GM15510 (cell line): ENCODE measurements around the gene CCDC28B.
A peak's percentile ranks its signal among the peaks of the same experiment; 100 is the strongest.

ENCODE experiments used
- POLR2A ChIP-seq: IDR thresholded peaks from 3 replicates; pipeline ENCODE4 v1.6.1; 2011; ENCODE audit warnings: borderline replicate concordance; ENCODE audit not compliant: insufficient read length; ENCODE audit errors: extremely low read depth

Gene CCDC28B

DNA sequence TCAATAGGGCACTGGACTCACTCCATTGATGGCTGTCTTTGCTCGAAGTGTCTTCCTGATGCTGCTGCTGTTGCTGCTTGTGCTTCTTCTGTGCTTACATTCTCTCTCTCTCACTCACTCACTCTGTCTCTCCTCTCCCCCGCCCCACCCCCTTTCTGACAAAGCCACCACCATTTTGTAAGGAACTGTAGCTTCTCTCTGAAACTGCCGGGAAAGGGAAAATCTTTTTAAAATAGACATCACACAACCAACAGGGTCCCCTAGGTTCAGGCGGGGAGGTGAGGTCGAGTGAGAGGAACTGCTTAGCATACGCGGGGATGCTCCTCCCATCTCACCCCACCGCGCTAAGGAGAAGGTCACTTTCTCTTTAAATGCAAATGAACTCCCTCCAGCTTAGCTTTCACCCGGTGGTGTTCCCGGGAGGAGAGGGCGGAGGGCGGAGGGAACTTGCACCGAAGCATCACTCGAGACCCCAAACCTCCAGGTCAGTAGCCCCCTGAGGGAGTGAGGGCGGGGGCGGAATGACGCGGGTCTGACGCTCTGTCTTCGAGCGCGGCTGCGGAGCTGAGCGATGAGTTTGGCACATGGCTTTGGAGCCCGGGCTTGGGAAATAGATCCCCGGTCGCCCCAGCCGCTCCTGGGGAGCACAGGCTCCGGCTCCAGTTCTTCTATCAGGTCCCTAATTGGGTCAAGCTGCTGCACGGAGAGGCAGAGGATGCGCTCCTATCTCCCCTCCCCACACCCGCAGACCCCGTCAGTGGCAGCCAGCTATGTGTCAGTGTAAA, at the start of gene CCDC28B:
Gene CCDC28B, plus strand, starts transcription at position 370 of the 785 bp plus-strand sequence. CDS start 1,341 bp downstream, outside the sequence.
- TF ChIP-seq POLR2A: peak; percentile 15

DNA sequence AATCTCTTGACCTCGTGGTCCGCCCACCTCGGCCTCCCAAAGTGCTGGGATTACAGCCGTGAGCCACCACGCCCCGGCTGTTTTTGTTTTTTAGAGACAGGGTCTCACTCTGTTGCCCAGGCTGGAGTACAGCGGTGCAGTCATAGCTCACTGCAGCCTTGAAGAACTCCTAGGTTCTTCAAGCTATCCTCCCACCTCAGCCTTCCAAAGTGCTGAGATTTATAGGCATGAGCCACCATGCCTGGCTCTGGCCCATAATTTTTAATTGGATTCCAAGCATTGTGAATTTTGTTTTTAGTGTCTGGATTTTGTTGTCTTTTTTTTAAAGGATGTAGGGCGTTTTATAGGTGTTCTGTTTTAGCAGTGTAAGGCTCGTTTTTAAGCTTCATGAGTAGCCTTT, 49.5 kb upstream of the CCDC28B start:
- no peak for TF ChIP-seq POLR2A

DNA sequence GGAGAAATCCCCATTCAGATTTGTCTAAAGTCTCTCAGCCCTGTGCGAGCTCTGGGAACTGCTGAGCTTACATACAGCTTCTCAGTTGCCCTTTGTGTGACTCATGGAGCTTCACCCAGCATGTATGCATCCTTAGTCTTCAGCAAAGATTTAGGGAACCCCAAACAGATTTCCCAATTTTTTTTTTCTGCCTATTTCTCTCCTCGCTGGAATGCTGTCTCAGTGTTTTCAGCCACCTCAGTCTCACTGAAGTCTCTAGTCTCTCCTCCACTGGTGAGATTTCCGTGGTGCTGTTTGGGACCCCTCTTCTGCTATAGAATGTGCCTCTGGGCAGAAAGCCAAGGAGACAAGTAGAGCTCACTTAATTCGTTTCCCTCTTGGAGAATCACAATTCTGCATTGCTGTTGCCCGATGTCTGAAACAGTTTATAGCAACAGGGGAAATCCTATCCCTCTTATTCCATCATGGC, 49.0 kb upstream of the CCDC28B start:
- TF ChIP-seq POLR2A: no peak

DNA sequence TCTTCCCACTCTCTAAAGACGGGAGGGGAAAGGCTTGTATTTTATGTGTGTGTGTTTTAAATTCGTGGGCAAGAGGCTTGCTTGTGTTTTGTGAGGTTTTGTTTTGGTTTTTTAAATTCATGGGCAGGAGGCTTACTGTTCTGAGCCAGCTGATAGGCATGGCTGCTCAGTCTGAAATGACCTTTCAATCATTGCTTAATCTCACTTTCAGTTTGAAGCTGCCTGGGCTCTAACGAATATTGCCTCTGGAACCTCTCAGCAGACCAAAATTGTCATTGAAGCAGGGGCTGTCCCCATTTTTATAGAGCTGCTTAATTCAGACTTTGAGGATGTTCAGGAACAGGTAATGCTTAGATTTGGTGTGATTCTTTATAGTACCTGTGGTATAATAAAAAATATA, 41.2 kb upstream of the CCDC28B start:
- TF ChIP-seq POLR2A: no peak

DNA sequence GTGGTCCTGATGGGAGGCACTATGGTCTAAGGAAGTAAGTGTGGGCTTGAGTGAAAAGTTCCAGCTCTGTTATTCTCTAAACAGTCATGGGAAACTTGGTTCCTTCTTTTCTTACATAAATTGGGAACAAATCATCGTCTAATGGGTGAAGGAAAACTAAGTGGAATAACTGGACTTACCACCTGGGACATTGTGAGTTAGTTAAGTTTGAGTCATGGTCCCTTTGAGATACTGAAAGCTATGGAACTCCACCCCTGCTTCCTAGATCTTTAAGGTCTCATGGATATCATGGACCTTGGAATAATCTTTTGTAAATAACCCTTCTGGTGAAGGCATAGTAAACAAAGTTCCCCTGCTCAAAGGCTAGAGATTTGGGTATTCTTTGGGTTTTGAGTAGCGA, 37.0 kb upstream of the CCDC28B start:
- no peak for TF ChIP-seq POLR2A

DNA sequence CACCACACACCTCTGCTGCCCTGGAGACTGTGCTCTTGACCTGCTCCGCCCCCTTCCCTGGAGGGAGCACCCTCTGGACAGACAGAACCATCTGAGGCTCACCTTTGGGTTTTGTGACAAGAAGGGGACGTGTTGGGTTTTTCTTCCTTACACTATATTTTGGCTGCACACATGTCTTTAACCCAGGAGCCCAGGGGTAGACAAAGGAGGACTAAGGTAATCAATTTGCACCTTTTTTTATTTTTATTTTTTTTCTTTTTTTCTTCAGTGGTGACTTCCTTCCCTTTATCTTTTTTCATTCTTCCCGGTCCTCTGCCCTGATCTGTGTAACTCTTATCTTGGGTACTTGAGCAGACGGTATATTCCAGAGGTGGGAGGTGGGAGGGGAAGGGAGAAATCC, 29.4 kb upstream of the CCDC28B start:
- no peak for TF ChIP-seq POLR2A

DNA sequence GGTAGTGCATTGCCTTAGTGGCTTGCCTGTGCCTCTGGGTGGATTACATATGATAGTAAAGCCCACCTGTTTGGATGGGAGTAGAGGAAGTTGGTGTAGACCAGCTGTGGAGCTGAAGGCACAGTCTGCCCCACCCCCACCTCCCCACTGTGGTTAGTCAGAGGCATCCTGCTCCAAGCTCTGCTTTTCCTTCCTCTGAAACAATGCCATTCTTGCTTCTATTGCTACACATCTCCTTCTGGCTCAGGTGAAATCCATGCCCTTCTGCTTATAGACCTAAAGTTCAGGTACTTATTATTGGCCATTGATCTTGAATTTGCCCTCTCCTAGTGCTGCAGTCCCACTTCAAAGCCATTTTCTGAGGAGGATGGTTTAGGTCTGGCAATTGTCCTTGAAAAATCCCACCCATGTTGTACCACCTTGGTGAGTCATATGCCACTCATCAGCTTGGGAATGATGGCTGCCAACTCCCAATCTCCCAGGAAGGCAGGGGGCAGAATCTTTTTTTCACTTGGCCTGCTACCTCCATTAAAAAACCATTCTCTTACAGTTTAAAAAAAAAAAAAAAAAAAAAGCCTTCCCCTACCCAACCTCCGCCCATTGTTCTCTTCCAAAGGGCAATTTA, 27.7 kb upstream of the CCDC28B start:
- no peak for TF ChIP-seq POLR2A

DNA sequence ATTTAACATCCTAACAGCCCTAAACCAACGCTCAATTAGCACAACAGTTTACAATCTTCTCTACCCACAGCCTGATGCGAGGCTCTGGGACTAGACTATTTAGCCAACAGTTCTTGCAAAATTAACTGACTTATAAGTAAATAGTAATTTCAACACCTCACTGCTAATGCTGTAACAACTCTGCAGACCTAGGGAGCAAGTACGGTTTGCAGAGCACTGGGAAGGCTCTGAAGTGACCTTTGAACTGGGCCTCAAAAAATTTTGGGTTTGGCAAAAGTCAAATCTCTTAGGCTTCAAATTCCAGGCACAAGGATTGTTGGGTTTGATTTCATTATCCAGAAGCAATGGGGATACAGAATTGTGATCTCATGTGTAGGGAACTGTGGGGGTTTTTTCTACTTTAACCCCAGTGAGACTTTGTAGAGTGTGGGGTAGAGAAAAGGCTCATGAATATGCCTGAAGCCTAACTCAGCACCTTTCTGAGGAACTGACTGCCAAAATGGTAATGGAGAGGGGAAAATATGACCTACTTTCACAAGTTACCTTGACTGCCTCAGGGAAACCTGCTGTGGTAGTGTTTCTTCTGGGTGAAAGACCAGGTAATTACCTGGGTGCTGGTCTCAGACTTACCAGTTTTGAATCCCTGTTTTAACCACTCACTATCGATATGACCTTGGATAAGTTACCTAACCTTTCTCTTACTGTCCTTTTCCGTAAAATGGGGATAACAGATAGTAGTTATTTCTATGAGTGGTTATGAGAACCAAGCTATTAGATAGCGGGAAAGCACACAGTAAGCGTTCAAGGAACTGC, 21.8 kb upstream of the CCDC28B start:
- no peak for TF ChIP-seq POLR2A

DNA sequence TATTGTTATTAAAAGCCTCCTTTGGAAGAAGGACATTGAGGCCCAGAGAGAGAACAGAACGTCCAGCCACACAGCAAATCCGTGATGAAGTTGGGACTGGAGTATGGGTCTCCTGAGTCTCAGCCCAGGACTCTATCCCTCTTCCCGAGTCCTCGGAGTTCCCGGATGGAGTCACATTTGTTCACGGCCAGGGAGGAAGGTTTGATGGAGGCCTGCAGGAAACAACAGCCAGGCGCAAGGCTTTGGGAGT, 21.3 kb upstream of the CCDC28B start:
- no peak for TF ChIP-seq POLR2A

DNA sequence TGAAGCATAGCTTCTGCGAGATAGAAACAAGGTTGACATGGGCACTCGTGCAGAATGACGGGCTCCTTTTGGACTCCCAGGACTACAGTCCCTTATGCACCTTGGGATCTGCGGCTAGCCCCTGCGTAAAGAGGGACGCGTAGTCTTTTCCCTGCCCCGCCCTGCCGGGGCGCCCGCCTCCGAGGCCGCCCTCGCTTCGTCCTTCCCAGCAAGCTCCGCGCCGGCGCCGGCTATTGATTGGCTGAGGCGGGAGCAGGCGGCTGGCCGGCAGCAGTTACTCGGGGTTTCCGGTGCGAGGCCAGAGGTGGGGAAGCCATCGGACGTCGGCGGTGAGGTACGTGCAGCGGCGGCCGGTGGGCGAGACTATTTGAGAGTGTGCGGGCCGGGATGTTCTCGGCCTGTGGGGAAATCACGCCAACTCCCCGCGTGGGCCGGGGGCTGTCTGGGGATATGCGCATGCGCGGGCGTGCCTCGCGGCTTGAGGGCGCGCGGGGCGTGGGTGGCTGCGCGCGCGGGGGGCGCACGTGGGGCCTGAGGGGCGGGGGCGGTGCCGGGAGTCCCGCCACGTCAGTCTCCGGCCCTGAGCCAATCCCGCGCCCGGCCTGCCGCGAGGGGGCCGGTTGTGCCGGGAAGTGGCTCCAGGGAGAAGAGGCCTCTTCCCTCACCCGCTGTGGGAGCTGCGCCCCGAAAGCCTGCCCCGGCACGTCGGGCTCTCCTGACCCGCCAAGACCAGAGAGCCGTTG, 20.8 kb upstream of the CCDC28B start, which contains the start of gene TXLNA:
Gene TXLNA, plus strand, starts transcription at position 233 of the 743 bp plus-strand sequence. CDS start 671 bp downstream, outside the sequence.
- TF ChIP-seq POLR2A: peak; percentile 93

DNA sequence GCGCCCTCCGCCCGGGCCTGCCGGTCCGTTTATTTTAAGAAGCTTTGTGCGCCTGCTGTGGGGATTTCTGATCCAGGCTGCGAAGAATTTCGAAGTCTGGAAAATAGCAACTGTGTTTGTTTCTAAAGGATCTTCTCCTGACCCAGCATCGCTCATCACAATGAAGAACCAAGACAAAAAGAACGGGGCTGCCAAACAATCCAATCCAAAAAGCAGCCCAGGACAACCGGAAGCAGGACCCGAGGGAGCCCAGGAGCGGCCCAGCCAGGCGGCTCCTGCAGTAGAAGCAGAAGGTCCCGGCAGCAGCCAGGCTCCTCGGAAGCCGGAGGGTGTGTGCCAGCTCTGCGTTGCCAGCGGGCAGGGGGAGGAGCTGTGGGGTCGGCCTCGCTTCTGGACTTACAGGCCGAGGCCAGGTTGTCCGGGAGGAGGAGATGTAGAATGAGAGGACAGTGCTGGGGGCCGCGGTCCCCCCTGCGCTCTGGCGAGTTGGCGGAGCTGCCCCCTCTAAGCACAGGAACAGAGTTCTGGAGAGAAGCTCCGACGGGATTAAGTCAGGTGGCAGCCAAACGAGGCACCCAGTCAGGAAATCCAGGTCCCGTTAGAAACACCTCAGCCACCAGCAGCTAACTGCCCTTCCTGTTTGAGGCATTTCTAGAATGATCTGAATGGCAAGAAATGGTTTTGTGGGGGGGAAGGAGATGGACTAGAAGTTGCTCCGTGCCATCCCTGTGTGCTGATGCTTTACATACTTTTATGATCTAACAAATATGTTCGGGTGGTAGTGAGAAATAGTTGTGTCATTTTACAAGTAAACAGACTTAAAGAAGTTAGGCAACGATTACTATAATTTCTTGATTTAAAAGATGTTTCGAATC, 20.0 kb upstream of the CCDC28B start:
- TF ChIP-seq POLR2A: no peak

DNA sequence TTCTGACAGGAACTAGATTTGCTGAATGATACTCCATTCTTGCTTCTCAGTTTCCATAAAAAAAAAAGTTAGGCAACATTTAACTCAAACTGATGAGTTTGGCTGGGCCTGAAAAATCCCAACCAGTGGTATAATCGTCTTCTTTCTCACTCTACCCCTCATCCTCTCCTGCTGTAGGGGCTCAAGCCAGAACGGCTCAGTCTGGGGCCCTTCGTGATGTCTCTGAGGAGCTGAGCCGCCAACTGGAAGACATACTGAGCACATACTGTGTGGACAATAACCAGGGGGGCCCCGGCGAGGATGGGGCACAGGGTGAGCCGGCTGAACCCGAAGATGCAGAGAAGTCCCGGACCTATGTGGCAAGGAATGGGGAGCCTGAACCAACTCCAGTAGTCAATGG, 19.3 kb upstream of the CCDC28B start:
- no peak for TF ChIP-seq POLR2A

DNA sequence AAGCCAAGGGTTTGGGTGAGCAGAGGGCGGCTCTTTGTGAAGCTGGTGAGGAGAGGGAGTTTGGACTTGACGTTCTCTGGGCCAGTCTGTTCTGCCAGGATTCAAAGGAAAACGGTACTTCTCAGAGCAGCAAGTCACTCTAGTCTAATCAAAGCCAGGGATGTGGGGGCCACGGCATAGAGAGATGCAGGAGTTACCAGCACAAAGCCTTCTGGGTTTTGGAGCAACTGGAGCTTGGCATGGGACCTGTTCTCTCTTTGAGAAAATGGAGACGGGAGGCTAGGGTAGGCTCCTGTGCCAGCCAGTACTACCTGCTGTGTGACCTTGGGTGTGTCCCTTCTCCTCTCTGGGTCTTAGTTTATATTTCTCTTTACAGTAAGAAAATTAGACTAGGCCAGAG, 18.8 kb upstream of the CCDC28B start:
- TF ChIP-seq POLR2A: no peak

DNA sequence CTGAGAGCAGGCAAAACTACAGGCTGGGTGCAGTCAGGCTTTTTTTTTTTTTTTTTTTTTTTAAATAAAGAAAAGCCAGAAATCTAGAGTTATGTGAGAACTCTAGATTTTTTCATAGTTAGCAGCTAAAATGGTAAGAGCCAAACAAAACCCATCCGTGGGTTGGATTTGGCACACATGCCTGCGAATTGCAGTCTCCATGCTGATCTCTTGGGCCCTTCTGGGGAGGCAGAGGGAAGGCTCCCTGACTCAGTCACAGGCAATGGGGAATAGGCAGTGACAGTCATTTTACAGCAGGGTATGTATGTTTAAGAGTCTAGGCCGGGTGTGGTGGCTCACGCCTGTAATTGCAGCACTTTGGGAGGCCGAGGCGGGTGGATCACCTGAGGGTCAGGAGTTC, 18.3 kb upstream of the CCDC28B start:
- TF ChIP-seq POLR2A: no peak

DNA sequence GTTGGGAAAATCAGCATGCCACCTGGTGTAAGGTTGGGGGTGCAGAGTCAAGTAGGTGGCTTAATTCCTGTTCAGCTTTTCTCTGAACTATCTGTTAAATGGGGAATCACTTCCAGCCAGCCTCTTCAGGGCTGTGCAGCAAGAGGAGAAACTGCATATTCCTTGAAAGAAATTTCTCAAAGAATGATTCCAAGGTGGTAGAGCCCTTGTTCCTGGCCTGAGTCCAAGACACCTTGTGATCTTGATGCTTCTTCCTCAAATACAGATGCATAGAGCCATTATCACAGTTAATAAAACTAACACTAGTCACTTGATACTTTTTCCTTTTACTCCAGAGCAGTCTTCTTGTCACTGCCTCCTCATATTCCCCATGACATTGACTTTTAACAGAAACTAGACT, 15.7 kb upstream of the CCDC28B start:
- TF ChIP-seq POLR2A: no peak

DNA sequence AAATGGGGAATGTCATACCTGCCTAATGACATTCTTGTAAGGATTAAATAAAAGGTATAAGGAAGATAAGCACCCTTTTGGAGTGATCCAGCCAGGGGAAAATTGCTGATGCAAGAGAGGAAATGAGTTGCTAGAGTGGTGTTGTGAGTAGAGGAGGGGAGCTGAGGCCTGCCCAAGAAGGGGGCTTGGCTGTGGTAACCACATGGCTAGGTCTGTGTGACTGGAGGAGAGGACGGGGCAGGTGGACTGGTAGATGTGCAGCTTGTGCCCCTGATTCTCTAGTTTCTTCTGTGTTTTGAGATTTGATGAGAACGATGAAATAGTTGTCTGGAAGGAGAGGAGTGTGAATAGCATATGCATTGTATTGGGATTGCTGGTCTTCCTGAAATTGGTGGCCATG, 14.3 kb upstream of the CCDC28B start:
- TF ChIP-seq POLR2A: no peak
